ENCODE data around the gene FKTN.

The FKTN gene

GRCh38 chr9:105656131-105656921, 98.4 kb downstream of the FKTN start:
- H3K4me3 Mint-ChIP-seq, result peak overlapping the region; percentile 77
- H3K27me3 Mint-ChIP-seq, result peaks cover 25% of the 10 kb centered on the region
- no peak overlapping the region for H3K27ac Mint-ChIP-seq
- H3K4me1 Mint-ChIP-seq (ENCODE audit: low read depth), result peaks cover 12% of the 10 kb centered on the region
- peaks cover 3% of the 10 kb centered on the region for H3K36me3 Mint-ChIP-seq
- H3K9me3 Mint-ChIP-seq (ENCODE audit: low read depth), result no peaks in the 10 kb centered on the region

GRCh38 chr9:105658351-105658750, 100.4 kb downstream of the FKTN start:
- H3K27ac Mint-ChIP-seq, result no peak overlapping the region
- H3K4me3 Mint-ChIP-seq, result no peak overlapping the region
- H3K4me1 Mint-ChIP-seq (ENCODE audit: low read depth), result peaks cover 12% of the 10 kb centered on the region
- no peaks in the 10 kb centered on the region for H3K9me3 Mint-ChIP-seq (ENCODE audit: low read depth)
- peaks cover 25% of the 10 kb centered on the region for H3K27me3 Mint-ChIP-seq
- peaks cover 3% of the 10 kb centered on the region for H3K36me3 Mint-ChIP-seq

- Mint-ChIP-seq H3K27ac (no peak overlapping the region), H3K4me3 (no peak overlapping the region), H3K9me3 (ENCODE audit: low read depth) (no peaks in the 10 kb centered on the region), H3K36me3 (peaks cover 3% of the 10 kb centered on the region), H3K27me3 (peaks cover 17% of the 10 kb centered on the region), H3K4me1 (ENCODE audit: low read depth) (peaks cover 8% of the 10 kb centered on the region)
Measured at GRCh38 chr9:105661011-105661410, 103.1 kb downstream of the FKTN start.

- Mint-ChIP-seq H3K27me3 (peaks cover 11% of the 10 kb centered on the region), H3K4me3 (no peak within 1 kb of the TSS), H3K9me3 (ENCODE audit: low read depth) (no peaks in the 10 kb centered on the region), H3K4me1 (ENCODE audit: low read depth) (no peaks in the 10 kb centered on the region), H3K27ac (no peak within 1 kb of the TSS), H3K36me3 (peaks cover 3% of the 10 kb centered on the region)
Measured at GRCh38 chr9:105662184-105663104, 104.5 kb downstream of the FKTN start, which contains the start of gene TAL2. Gene TAL2 (plus strand): TSS chr9:105662457. CDS start chr9:105662497, 40 bp downstream.

GRCh38 chr9:105663914-105664313, 106.0 kb downstream of the FKTN start:
- H3K9me3 Mint-ChIP-seq (ENCODE audit: low read depth), result no peaks in the 10 kb centered on the region
- no peak overlapping the region for H3K4me3 Mint-ChIP-seq
- peaks cover 5% of the 10 kb centered on the region for H3K27me3 Mint-ChIP-seq
- H3K36me3 Mint-ChIP-seq, result peaks cover 3% of the 10 kb centered on the region
- no peaks in the 10 kb centered on the region for H3K4me1 Mint-ChIP-seq (ENCODE audit: low read depth)
- no peak overlapping the region for H3K27ac Mint-ChIP-seq

- Mint-ChIP-seq H3K4me3 (no peak overlapping the region), H3K4me1 (ENCODE audit: low read depth) (no peaks in the 10 kb centered on the region), H3K27ac (no peak overlapping the region), H3K36me3 (no peaks in the 10 kb centered on the region), H3K27me3 (peaks cover 5% of the 10 kb centered on the region), H3K9me3 (ENCODE audit: low read depth) (no peaks in the 10 kb centered on the region)
Measured at GRCh38 chr9:105667867-105668266, 109.9 kb downstream of the FKTN start.

- Mint-ChIP-seq H3K27ac (no peak overlapping the region), H3K36me3 (no peaks in the 10 kb centered on the region), H3K27me3 (peaks cover 5% of the 10 kb centered on the region), H3K9me3 (ENCODE audit: low read depth) (no peaks in the 10 kb centered on the region), H3K4me1 (ENCODE audit: low read depth) (no peaks in the 10 kb centered on the region), H3K4me3 (no peak overlapping the region)
Measured at GRCh38 chr9:105670315-105670714, 112.4 kb downstream of the FKTN start.

- Mint-ChIP-seq H3K27me3 (peaks cover 5% of the 10 kb centered on the region), H3K4me3 (no peak overlapping the region), H3K27ac (no peak overlapping the region), H3K9me3 (ENCODE audit: low read depth) (no peaks in the 10 kb centered on the region), H3K4me1 (ENCODE audit: low read depth) (no peaks in the 10 kb centered on the region), H3K36me3 (no peaks in the 10 kb centered on the region)
Measured at GRCh38 chr9:105670775-105671174, 112.8 kb downstream of the FKTN start.

GRCh38 chr9:105672711-105673234, 114.8 kb downstream of the FKTN start:
- Mint-ChIP-seq H3K4me1 (ENCODE audit: low read depth) (no peaks in the 10 kb centered on the region), H3K4me3 (no peak overlapping the region), H3K27me3 (peaks cover 3% of the 10 kb centered on the region), H3K9me3 (ENCODE audit: low read depth) (no peaks in the 10 kb centered on the region), H3K27ac (no peak overlapping the region), H3K36me3 (no peaks in the 10 kb centered on the region)

GRCh38 chr9:105673850-105674387, 116.0 kb downstream of the FKTN start:
- Mint-ChIP-seq H3K27me3 (peaks cover 3% of the 10 kb centered on the region), H3K27ac (no peak overlapping the region), H3K36me3 (no peaks in the 10 kb centered on the region), H3K4me1 (ENCODE audit: low read depth) (no peaks in the 10 kb centered on the region), H3K9me3 (ENCODE audit: low read depth) (no peaks in the 10 kb centered on the region), H3K4me3 (no peak overlapping the region)

GRCh38 chr9:105676351-105676923, 118.5 kb downstream of the FKTN start:
- Mint-ChIP-seq H3K36me3 (no peaks in the 10 kb centered on the region), H3K27ac (no peak overlapping the region), H3K4me3 (no peak overlapping the region), H3K27me3 (no peaks in the 10 kb centered on the region), H3K9me3 (ENCODE audit: low read depth) (no peaks in the 10 kb centered on the region), H3K4me1 (ENCODE audit: low read depth) (no peaks in the 10 kb centered on the region)

GRCh38 chr9:105678163-105678562, 120.2 kb downstream of the FKTN start:
- H3K27me3 Mint-ChIP-seq, result no peaks in the 10 kb centered on the region
- H3K4me3 Mint-ChIP-seq, result no peak overlapping the region
- no peak overlapping the region for H3K27ac Mint-ChIP-seq
- no peaks in the 10 kb centered on the region for H3K9me3 Mint-ChIP-seq (ENCODE audit: low read depth)
- no peaks in the 10 kb centered on the region for H3K4me1 Mint-ChIP-seq (ENCODE audit: low read depth)
- H3K36me3 Mint-ChIP-seq, result no peaks in the 10 kb centered on the region

- H3K9me3 Mint-ChIP-seq (ENCODE audit: low read depth), result no peaks in the 10 kb centered on the region
- H3K27ac Mint-ChIP-seq, result no peak overlapping the region
- H3K27me3 Mint-ChIP-seq, result no peaks in the 10 kb centered on the region
- no peaks in the 10 kb centered on the region for H3K36me3 Mint-ChIP-seq
- no peak overlapping the region for H3K4me3 Mint-ChIP-seq
- no peaks in the 10 kb centered on the region for H3K4me1 Mint-ChIP-seq (ENCODE audit: low read depth)
Measured at GRCh38 chr9:105678781-105679180, 120.8 kb downstream of the FKTN start.

GRCh38 chr9:105679257-105680022, 121.5 kb downstream of the FKTN start:
- Mint-ChIP-seq H3K4me1 (ENCODE audit: low read depth) (no peaks in the 10 kb centered on the region), H3K27me3 (no peaks in the 10 kb centered on the region), H3K4me3 (no peak overlapping the region), H3K27ac (no peak overlapping the region), H3K36me3 (no peaks in the 10 kb centered on the region), H3K9me3 (ENCODE audit: low read depth) (no peaks in the 10 kb centered on the region)
